ENCODE data around the gene SMG6. TPM values are rescaled to one million over a fixed set of nuclear protein-coding genes. Genes with fewer than 3 reads are reported as not detected.

The SMG6 gene
- total RNA-seq, 1 donor from 2014 or later: 36.7 TPM

DNA sequence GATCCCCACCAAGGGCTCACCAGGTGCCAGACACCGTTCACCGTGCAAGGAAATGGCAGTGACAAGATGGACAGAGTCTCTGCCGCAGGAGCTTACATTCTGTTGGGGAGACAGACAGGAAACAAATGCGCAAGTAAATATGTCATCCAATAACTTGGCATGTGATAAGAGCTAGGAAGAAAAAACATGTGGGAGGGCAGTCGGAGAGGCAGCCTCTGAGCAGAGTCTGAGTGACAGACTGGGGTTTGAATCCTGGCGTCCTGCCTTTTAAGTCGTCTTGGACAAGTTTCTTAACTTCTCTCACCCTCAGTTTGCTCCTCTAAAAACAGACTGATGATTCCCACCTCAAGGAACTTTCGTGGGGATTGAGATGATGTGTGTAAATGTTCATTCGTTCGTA is 40.9 kb upstream of the SMG6 start:
- peaks cover 13% of the 10 kb centered on the region for H3K4me1 Mint-ChIP-seq (ENCODE audit: unreplicated experiment)
- TF ChIP-seq CTCF (IDR thresholded peaks at IDR 0.05): no peak
- H3K27me3 Mint-ChIP-seq (ENCODE audit: unreplicated experiment): no peaks in the 10 kb centered on the region
- peaks cover 2% of the 10 kb centered on the region for H3K36me3 Mint-ChIP-seq (ENCODE audit: unreplicated experiment)
- H3K27ac Mint-ChIP-seq (ENCODE audit: unreplicated experiment): no peak overlapping the region
- no peak for DNase-seq (ENCODE audit: extremely low spot score, unreplicated experiment)
- no peaks in the 10 kb centered on the region for H3K9me3 Mint-ChIP-seq (ENCODE audit: unreplicated experiment)
- H3K4me3 Mint-ChIP-seq (ENCODE audit: unreplicated experiment): no peak overlapping the region

- Mint-ChIP-seq H3K27ac (ENCODE audit: unreplicated experiment) (no peak overlapping the region), H3K36me3 (ENCODE audit: unreplicated experiment) (peaks cover 2% of the 10 kb centered on the region), H3K9me3 (ENCODE audit: unreplicated experiment) (no peaks in the 10 kb centered on the region), H3K4me3 (ENCODE audit: unreplicated experiment) (no peak overlapping the region), H3K27me3 (ENCODE audit: unreplicated experiment) (no peaks in the 10 kb centered on the region), H3K4me1 (ENCODE audit: unreplicated experiment) (peaks cover 14% of the 10 kb centered on the region)
- no peak for DNase-seq (ENCODE audit: extremely low spot score, unreplicated experiment)
- TF ChIP-seq CTCF (IDR thresholded peaks at IDR 0.05): no peak
These were observed 39.8 kb upstream of the SMG6 start for GRCh38 chr17:2343421-2343820.

- peaks cover 25% of the 10 kb centered on the region for H3K4me1 Mint-ChIP-seq (ENCODE audit: unreplicated experiment)
- H3K36me3 Mint-ChIP-seq (ENCODE audit: unreplicated experiment): peaks cover 13% of the 10 kb centered on the region
- DNase-seq (ENCODE audit: extremely low spot score, unreplicated experiment): no peak
- H3K27me3 Mint-ChIP-seq (ENCODE audit: unreplicated experiment): no peaks in the 10 kb centered on the region
- no peak for TF ChIP-seq CTCF (IDR thresholded peaks at IDR 0.05)
- peak overlapping the region; percentile 63 for H3K27ac Mint-ChIP-seq (ENCODE audit: unreplicated experiment)
- no peaks in the 10 kb centered on the region for H3K9me3 Mint-ChIP-seq (ENCODE audit: unreplicated experiment)
- peak overlapping the region; percentile 72 for H3K4me3 Mint-ChIP-seq (ENCODE audit: unreplicated experiment)
These were observed 34.7 kb upstream of the SMG6 start for GRCh38 chr17:2338315-2338657.

- H3K9me3 Mint-ChIP-seq (ENCODE audit: unreplicated experiment): no peaks in the 10 kb centered on the region
- H3K36me3 Mint-ChIP-seq (ENCODE audit: unreplicated experiment): peaks cover 13% of the 10 kb centered on the region
- H3K4me1 Mint-ChIP-seq (ENCODE audit: unreplicated experiment): peaks cover 25% of the 10 kb centered on the region
- H3K4me3 Mint-ChIP-seq (ENCODE audit: unreplicated experiment): peak overlapping the region; percentile 72
- peak overlapping the region; percentile 63 for H3K27ac Mint-ChIP-seq (ENCODE audit: unreplicated experiment)
- peak; percentile 89 for DNase-seq (ENCODE audit: extremely low spot score, unreplicated experiment)
- TF ChIP-seq CTCF (IDR thresholded peaks at IDR 0.05): no peak
- no peaks in the 10 kb centered on the region for H3K27me3 Mint-ChIP-seq (ENCODE audit: unreplicated experiment)
These were observed 34.1 kb upstream of the SMG6 start for GRCh38 chr17:2337544-2338314.

DNA sequence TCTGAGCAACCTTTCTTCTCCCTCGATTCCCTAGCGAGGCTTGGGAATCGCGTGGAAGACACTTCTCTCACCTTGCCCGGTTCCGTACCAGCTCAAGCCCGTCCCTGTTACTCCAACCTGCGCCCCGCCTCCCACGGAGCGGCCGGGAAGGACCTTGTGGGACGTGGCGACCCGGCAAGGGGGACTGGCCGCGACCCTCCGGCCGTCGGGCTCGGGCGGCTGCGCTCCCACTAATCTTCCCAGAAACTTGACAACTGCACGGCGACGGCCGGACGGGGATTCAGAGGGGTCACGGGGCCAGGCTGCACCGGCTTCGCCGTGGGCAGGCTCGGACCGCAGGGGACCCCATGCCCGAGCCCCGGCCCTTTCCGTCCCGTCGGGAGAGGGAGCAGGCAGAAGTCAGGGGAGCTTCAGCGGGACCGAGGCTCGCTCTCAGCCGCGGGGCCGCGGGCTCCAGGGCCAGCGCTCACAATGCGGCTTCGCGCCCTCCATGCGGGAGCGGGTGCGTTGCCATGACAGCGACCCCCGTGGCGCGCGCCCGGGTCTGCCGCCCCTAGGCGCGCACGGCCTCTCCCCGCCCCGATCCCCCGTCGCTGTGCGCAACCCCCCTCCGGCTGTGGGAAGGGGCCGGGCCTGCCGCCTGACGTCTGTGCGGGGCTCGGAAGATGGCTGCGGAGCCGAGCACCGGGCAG is 33.4 kb upstream of the SMG6 start, which contains the start of gene SGSM2:
SGSM2 (plus strand) TSS at position 650 of the 692 bp plus-strand sequence. CDS start 188 bp downstream, outside the sequence.
- H3K36me3 Mint-ChIP-seq (ENCODE audit: unreplicated experiment): peaks cover 13% of the 10 kb centered on the region
- H3K4me3 Mint-ChIP-seq (ENCODE audit: unreplicated experiment): peak within 1 kb of the TSS; percentile 99
- peak; percentile 90 for DNase-seq (ENCODE audit: extremely low spot score, unreplicated experiment)
- no peaks in the 10 kb centered on the region for H3K27me3 Mint-ChIP-seq (ENCODE audit: unreplicated experiment)
- peak within 1 kb of the TSS; percentile 94 for H3K27ac Mint-ChIP-seq (ENCODE audit: unreplicated experiment)
- no peaks in the 10 kb centered on the region for H3K9me3 Mint-ChIP-seq (ENCODE audit: unreplicated experiment)
- H3K4me1 Mint-ChIP-seq (ENCODE audit: unreplicated experiment): peaks cover 25% of the 10 kb centered on the region
- no peak for TF ChIP-seq CTCF (IDR thresholded peaks at IDR 0.05)
